H9 (cell line): Measurements from ENCODE around the gene CDCA3. TPM values are rescaled to one million over a fixed set of nuclear protein-coding genes. Genes with fewer than 3 reads are reported as not detected.
A peak's percentile ranks its signal among the peaks of the same experiment; 100 is the strongest.

Experiments
- DNase-seq: peaks from one replicate; pipeline ENCODE4 v3.0.0-alpha.2; 2017
- H2AFZ ChIP-seq: one replicate; pipeline ENCODE4 v1.6.1; 2013; ENCODE audit warnings: mild to moderate bottlenecking, low read length, control low read depth, moderate library complexity
- H2AK5ac ChIP-seq: 2 replicates; pipeline ENCODE4 v1.6.1; 2013; ENCODE audit warnings: low read length, control low read depth, mixed read lengths; ENCODE audit not compliant: insufficient read length
- H2BK120ac ChIP-seq: one replicate; pipeline ENCODE4 v1.6.1; 2013; ENCODE audit warnings: low read depth, mild to moderate bottlenecking, low read length, control low read depth, inconsistent platforms; ENCODE audit not compliant: poor library complexity, severe bottlenecking
- H2BK12ac ChIP-seq: 2 replicates; pipeline ENCODE4 v1.6.1; 2013; ENCODE audit warnings: low read length, control low read depth, mixed read lengths, low read depth; ENCODE audit not compliant: insufficient read length
- H2BK15ac ChIP-seq: 2 replicates; pipeline ENCODE4 v1.6.1; 2013; ENCODE audit warnings: low read depth, low read length, control low read depth
- H2BK20ac ChIP-seq: one replicate; pipeline ENCODE4 v1.6.1; 2013; ENCODE audit warnings: low read depth, mild to moderate bottlenecking, low read length, control low read depth, inconsistent platforms; ENCODE audit not compliant: poor library complexity, severe bottlenecking
- H2BK5ac ChIP-seq: 2 replicates; pipeline ENCODE4 v1.6.1; 2013; ENCODE audit warnings: low read length, control low read depth, mixed read lengths; ENCODE audit not compliant: insufficient read length
- H3K14ac ChIP-seq: 2 replicates; pipeline ENCODE4 v1.6.1; 2013; ENCODE audit warnings: low read length, control low read depth; ENCODE audit not compliant: insufficient read depth
- H3K18ac ChIP-seq: 2 replicates; pipeline ENCODE4 v1.6.1; 2013; ENCODE audit warnings: low read depth, mild to moderate bottlenecking, mixed read lengths, low read length, control low read depth; ENCODE audit not compliant: insufficient read length
- H3K23ac ChIP-seq: 2 replicates; pipeline ENCODE4 v1.6.1; 2013; ENCODE audit warnings: low read length, control low read depth, mixed read lengths, low read depth; ENCODE audit not compliant: insufficient read length
- H3K23me2 ChIP-seq: 2 replicates; pipeline ENCODE4 v1.6.1; 2013; ENCODE audit warnings: low read depth, mild to moderate bottlenecking, mixed read lengths, low read length, control low read depth; ENCODE audit not compliant: insufficient read length, poor library complexity, severe bottlenecking
- H3K27ac ChIP-seq: 2 replicates; pipeline ENCODE4 v1.5.1; 2013; ENCODE audit warnings: low read length, control low read depth, mixed read lengths, low read depth; ENCODE audit not compliant: insufficient read length
- H3K27me3 ChIP-seq: 2 replicates; pipeline ENCODE4 v1.6.1; 2013; ENCODE audit warnings: low read length, control low read depth, inconsistent platforms; ENCODE audit not compliant: insufficient read depth
- H3K4ac ChIP-seq: 2 replicates; pipeline ENCODE4 v1.6.1; 2013; ENCODE audit warnings: low read depth, mild to moderate bottlenecking, control low read depth, inconsistent platforms, low read length, moderate library complexity
- H3K4me1 ChIP-seq: 2 replicates; pipeline ENCODE4 v1.6.1; 2013; ENCODE audit warnings: low read length, control low read depth, inconsistent platforms; ENCODE audit not compliant: insufficient read depth
- H3K4me2 ChIP-seq: 2 replicates; pipeline ENCODE4 v1.6.1; 2013; ENCODE audit warnings: low read length, control low read depth, mixed read lengths; ENCODE audit not compliant: insufficient read length, insufficient read depth
- H3K56ac ChIP-seq: 2 replicates; pipeline ENCODE4 v1.6.1; 2013; ENCODE audit warnings: low read depth, mild to moderate bottlenecking, mixed read lengths, low read length, control low read depth; ENCODE audit not compliant: insufficient read length
- H3K79me1 ChIP-seq: 2 replicates; pipeline ENCODE4 v1.6.1; 2013; ENCODE audit warnings: low read depth, mild to moderate bottlenecking, moderate library complexity, low read length, control low read depth, inconsistent platforms; ENCODE audit not compliant: insufficient read depth, poor library complexity, severe bottlenecking
- H3K79me2 ChIP-seq: 2 replicates; pipeline ENCODE4 v1.6.1; 2013; ENCODE audit warnings: low read length, control low read depth, inconsistent platforms; ENCODE audit not compliant: insufficient read depth
- H3K9ac ChIP-seq: 2 replicates; pipeline ENCODE4 v1.6.1; 2013; ENCODE audit warnings: low read length, control low read depth, mixed read lengths; ENCODE audit not compliant: insufficient read length; ENCODE audit errors: extremely low read depth
- H3K9me3 ChIP-seq: one replicate; pipeline ENCODE4 v1.6.1; 2013; ENCODE audit warnings: low read depth, low read length, inconsistent platforms; ENCODE audit not compliant: control insufficient read depth
- H3T11ph ChIP-seq: one replicate; pipeline ENCODE4 v1.6.1; 2013; ENCODE audit warnings: mild to moderate bottlenecking, low read length, control low read depth, inconsistent platforms
- H4K20me1 ChIP-seq: one replicate; pipeline ENCODE4 v1.6.1; 2013; ENCODE audit not compliant: control insufficient read depth, insufficient read length, insufficient read depth
- H4K5ac ChIP-seq: 2 replicates; pipeline ENCODE4 v1.6.1; 2013; ENCODE audit warnings: low read depth, mild to moderate bottlenecking, mixed read lengths, low read length, control low read depth; ENCODE audit not compliant: insufficient read length
- H4K8ac ChIP-seq: replicated peaks from 2 replicates; pipeline ENCODE4 v1.6.1; 2013; ENCODE audit warnings: low read length, control low read depth, mixed read lengths, low read depth; ENCODE audit not compliant: insufficient read length
- H4K91ac ChIP-seq: 2 replicates; pipeline ENCODE4 v1.6.1; 2013; ENCODE audit warnings: low read depth, mild to moderate bottlenecking, moderate library complexity, mixed read lengths, low read length, control low read depth; ENCODE audit not compliant: insufficient read length
- H3K27ac Mint-ChIP-seq, 3 experiments: 2 replicates in 2 of 3; 3 replicates in 1 of 3; pipeline ENCODE4 v1.8.0; 2020 to 2021; ENCODE audit warnings: mixed read lengths in 3 of 3, mild to moderate bottlenecking in 1 of 3, moderate library complexity in 1 of 3
- H3K27me3 Mint-ChIP-seq: 2 replicates; pipeline ENCODE4 v1.8.0; 2021; ENCODE audit warnings: low read depth, mild to moderate bottlenecking, moderate library complexity, mixed read lengths
- H3K36me3 Mint-ChIP-seq, 3 experiments: 2 replicates in 2 of 3; 3 replicates in 1 of 3; pipeline ENCODE4 v1.8.0; 2020 to 2021; ENCODE audit warnings: low read depth in 3 of 3, mixed read lengths in 3 of 3; ENCODE audit not compliant: insufficient read depth in 1 of 3
- H3K4me1 Mint-ChIP-seq, 2 experiments: 2 replicates each; pipeline ENCODE4 v1.8.0; 2020; ENCODE audit warnings: mixed read lengths in 2 of 2
- H3K4me3 Mint-ChIP-seq, 2 experiments: 2 replicates in 1 of 2; 3 replicates in 1 of 2; pipeline ENCODE4 v1.8.0; 2020 to 2021; ENCODE audit warnings: mild to moderate bottlenecking in 2 of 2, mixed read lengths in 2 of 2, moderate library complexity in 1 of 2
- H3K9me3 Mint-ChIP-seq, 2 experiments: 2 replicates in 1 of 2; 3 replicates in 1 of 2; pipeline ENCODE4 v1.8.0; 2020; ENCODE audit warnings: mild to moderate bottlenecking in 2 of 2, mixed read lengths in 2 of 2, moderate library complexity in 1 of 2
- CTCF ChIP-seq: fragments of 200-600 bp; sonication (generic); conservative IDR thresholded peaks from 3 replicates; pipeline ENCODE4 v1.8.0; 2021; ENCODE audit warnings: antibody characterized with exemption, mild to moderate bottlenecking
- WGBS: extraction: QIAGEN DNeasy Blood & Tissue Kit; methylation state at CpG from one replicate; pipeline ENCODE4 v1.1.7; 2013; ENCODE audit warnings: missing lambda C conversion rate, low lambda C conversion rate, mixed read lengths; ENCODE audit not compliant: insufficient read length; ENCODE audit errors: extremely low coverage; 5-methylcytosine and 5-hydroxymethylcytosine counted together
- total RNA-seq: library from RNA; stranded (reverse); gene quantifications from 2 replicates; pipeline ENCODE4 v1.2.1, GENCODE V29; 2021

Gene CDCA3
- total RNA-seq, 1 experiment from 2014 or later = 45.1 TPM

- Mint-ChIP-seq H3K4me1 (peaks cover 45 to 61% of the 10 kb centered on the region in 2 experiments), H3K27ac (peak overlapping the region in 1 of 3 experiments; percentile 59; a peak in 2 of 7 replicates), H3K27me3 (peaks cover 37% of the 10 kb centered on the region), H3K4me3 (no peak overlapping the region; a peak in 1 of 5 replicates), H3K9me3 (no peaks in the 10 kb centered on the region), H3K36me3 (peaks cover 18 to 23% (median 22%) of the 10 kb centered on the region in 3 experiments)
- H3K14ac ChIP-seq = no peak overlapping the region
- H3K79me2 ChIP-seq = peaks cover 2% of the 10 kb centered on the region; the same call in 1 of the 2 replicates
- no peak overlapping the region for H3K27ac ChIP-seq
- H3K27me3 ChIP-seq = no peaks in the 10 kb centered on the region; the same call in 1 of the 2 replicates
- no CpG with 5 or more reads among the region's 17 CpGs for WGBS
- peaks cover 6% of the 10 kb centered on the region for H4K20me1 ChIP-seq
- H3K79me1 ChIP-seq = no peaks in the 10 kb centered on the region
- H3K23me2 ChIP-seq = peaks cover 19% of the 10 kb centered on the region
- H3K23ac ChIP-seq = no peak overlapping the region
- H2BK5ac ChIP-seq = no peak overlapping the region
- H4K91ac ChIP-seq = no peak overlapping the region
- no peak for TF ChIP-seq CTCF
- no peak overlapping the region for H2BK120ac ChIP-seq
- no peak overlapping the region for H2AFZ ChIP-seq
- no peak overlapping the region for H3K18ac ChIP-seq
- H2BK12ac ChIP-seq = no peak overlapping the region
- no peak overlapping the region for H4K8ac ChIP-seq
- peaks cover 3% of the 10 kb centered on the region; the same call in 1 of the 2 replicates for H3K4me1 ChIP-seq
- no peak overlapping the region for H3K56ac ChIP-seq
- no peak overlapping the region for H3K4me2 ChIP-seq
- H2BK15ac ChIP-seq = no peak overlapping the region
- H3K9ac ChIP-seq = no peak overlapping the region
- H3T11ph ChIP-seq = no peak overlapping the region
- no peaks in the 10 kb centered on the region for H3K9me3 ChIP-seq
- no peak overlapping the region for H4K5ac ChIP-seq
- H2AK5ac ChIP-seq = no peak overlapping the region
- no peak for DNase-seq
- H3K4ac ChIP-seq = no peak overlapping the region
- no peak overlapping the region for H2BK20ac ChIP-seq
These were observed 24.9 kb downstream of the CDCA3 start for GRCh38 chr12:6826125-6826733.
